Omental fat pad (tissue), 4 donors: Measurements from ENCODE around the gene C2orf49. TPM values are rescaled to one million over a fixed set of nuclear protein-coding genes. Genes with fewer than 3 reads are reported as not detected.

Experiments used
- ATAC-seq: fragments of 150-250 bp; one replicate; pipeline ENCODE4 v1.9.1; 2016; ENCODE audit warnings: mild to moderate bottlenecking, moderate library complexity; ENCODE audit not compliant: low FRiP score
- DNase-seq: peaks from one replicate; pipeline ENCODE4 v3.0.0-alpha.2; 2019; ENCODE audit warnings: low spot score
- total RNA-seq, 4 donors: library from RNA; depleted of rRNA; stranded (reverse); fragments of >200 nt; gene quantifications; one replicate each; pipeline ENCODE4 v1.1.0, GENCODE V29; 2016
- TF ChIP-seq, protein P1 (sequence below), 3 donors: fragments of 450-650 bp; IDR thresholded peaks; one replicate each; pipeline ENCODE4 v1.5.1; 2016 to 2017; ENCODE audit warnings: antibody characterized with exemption in 3 of 3, mild to moderate bottlenecking in 3 of 3, moderate library complexity in 2 of 3

Gene C2orf49
- total RNA-seq, result 10 to 100 TPM; 14.3 to 18.3 (median 15.9) TPM

DNA sequence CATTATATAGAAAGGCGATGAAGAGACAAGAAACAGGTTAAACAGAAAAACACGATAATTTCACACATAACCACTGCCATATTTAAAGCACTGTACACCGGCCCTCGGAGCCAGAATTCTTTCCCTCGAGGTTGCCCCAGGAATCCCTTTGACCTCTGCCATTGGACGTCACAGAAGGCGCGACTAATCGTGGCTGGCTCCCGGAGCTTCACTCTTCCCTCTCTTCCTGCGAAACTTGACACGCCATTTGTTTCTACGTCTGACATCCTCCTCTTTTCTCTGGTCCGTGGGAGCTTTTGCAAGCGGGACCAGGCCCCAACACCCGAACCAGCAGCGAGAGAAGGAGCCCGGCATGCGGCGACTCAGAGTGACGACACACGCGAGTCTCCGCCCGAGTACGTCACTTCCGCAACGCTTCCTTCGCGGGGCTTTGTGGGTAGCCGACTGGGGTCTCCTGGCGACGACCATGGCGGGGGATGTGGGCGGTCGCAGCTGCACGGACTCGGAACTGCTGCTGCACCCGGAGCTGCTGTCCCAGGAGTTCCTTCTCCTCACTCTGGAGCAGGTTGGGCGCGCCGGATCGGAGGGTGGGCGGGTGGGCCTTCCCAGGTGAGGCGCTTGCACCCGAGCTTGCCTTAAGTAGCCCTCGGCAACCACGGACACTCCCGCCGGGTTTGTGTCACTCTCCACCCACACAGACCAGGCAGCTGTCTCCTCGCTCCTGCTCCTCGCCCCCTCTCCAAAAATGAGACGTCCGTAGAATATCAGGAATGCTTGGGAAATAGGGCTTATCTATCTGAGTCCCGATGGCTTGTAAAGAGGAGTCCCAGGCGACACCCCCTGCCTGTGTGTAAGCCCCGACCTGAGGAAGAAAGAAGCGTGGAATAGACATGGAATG lies at the start of gene C2orf49:
Gene C2orf49, plus strand, starts transcription at position 419 of the 898 bp plus-strand sequence. Its CDS starts 48 bp downstream, at position 467.
- ATAC-seq, result peak; percentile 93
- DNase-seq, result peak; percentile 78

DNA sequence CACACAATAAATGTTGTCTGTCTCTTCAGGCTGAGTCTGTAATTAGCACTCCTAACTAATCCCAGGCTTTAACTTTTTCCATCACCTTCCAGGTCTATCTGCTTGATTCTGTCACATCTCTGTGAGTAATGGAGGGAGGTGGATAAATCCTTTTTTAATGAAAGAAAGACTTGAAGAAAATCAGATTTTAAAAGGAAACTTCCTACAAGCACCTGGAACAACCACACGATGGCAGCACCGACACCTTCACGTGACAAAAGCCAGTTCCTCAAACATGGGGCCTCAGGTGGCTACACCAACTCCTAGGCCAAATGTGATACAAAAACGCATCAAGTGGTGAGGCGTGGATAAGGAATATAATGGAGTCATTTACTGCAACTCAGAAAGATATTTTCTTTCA lies 49.6 kb upstream of the C2orf49 start:
- DNase-seq (no peak), ATAC-seq (no peak)
- TF ChIP-seq, protein P1, sequence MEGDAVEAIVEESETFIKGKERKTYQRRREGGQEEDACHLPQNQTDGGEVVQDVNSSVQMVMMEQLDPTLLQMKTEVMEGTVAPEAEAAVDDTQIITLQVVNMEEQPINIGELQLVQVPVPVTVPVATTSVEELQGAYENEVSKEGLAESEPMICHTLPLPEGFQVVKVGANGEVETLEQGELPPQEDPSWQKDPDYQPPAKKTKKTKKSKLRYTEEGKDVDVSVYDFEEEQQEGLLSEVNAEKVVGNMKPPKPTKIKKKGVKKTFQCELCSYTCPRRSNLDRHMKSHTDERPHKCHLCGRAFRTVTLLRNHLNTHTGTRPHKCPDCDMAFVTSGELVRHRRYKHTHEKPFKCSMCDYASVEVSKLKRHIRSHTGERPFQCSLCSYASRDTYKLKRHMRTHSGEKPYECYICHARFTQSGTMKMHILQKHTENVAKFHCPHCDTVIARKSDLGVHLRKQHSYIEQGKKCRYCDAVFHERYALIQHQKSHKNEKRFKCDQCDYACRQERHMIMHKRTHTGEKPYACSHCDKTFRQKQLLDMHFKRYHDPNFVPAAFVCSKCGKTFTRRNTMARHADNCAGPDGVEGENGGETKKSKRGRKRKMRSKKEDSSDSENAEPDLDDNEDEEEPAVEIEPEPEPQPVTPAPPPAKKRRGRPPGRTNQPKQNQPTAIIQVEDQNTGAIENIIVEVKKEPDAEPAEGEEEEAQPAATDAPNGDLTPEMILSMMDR (IDR thresholded peaks at IDR 0.05), result no peak

More for the DNA sequence above, at the start of gene C2orf49:
- TF ChIP-seq, protein P1 (IDR thresholded peaks at IDR 0.05), result no peak

DNA sequence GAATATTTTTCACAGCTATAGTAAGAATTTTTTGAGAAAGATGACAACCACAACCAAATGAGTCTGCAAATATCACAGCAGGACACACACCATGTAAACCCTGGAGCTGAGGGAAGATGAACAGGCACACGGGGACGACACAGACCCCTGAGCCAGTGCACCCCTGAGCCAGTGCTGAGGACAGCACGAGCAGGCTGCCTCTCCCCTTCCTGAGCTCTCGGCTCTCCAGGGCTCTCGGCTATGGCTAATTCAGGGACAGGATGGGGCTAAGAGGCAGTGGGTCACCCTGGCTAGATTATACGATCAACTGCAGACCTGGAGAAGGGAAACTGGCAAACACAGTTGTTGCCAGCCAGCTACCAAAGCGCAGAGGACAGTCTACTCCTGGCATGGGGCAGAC lies 49.2 kb upstream of the C2orf49 start:
- DNase-seq (no peak), ATAC-seq (no peak)
- TF ChIP-seq, protein P1 (IDR thresholded peaks at IDR 0.05), result no peak

DNA sequence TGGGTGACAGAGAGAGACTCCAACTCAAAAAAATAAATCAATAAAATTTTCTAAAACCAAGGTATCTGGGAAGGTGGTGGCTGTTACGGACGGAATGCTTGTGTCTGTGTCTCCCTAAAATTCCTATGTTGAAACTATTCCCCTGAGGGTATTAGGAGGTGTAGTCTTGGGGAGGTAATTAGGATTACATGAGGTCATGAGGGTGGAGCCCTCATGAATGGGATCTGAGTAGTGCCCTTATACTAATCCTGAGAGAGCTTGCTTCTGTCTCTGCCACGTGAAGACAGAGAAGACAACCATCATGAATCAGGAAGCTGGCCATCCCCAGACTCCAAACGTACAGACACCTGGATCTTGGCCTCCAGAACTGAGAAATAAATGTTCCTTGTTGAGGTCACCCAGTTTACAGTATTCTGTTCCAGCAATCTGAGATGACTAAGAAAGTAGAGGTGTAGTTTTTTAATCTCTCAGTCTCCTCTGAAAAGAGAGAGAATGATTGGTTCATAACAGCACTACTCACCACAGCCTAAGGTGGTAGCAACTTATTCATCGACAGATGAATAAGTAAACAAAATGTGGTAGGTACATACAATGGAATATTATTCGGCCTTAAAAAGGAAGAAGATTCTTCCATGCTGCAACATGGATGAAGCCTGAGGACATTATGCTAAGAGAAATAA lies 46.2 kb upstream of the C2orf49 start:
- TF ChIP-seq, protein P1 (IDR thresholded peaks at IDR 0.05), result no peak
- ATAC-seq (no peak), DNase-seq (no peak)

DNA sequence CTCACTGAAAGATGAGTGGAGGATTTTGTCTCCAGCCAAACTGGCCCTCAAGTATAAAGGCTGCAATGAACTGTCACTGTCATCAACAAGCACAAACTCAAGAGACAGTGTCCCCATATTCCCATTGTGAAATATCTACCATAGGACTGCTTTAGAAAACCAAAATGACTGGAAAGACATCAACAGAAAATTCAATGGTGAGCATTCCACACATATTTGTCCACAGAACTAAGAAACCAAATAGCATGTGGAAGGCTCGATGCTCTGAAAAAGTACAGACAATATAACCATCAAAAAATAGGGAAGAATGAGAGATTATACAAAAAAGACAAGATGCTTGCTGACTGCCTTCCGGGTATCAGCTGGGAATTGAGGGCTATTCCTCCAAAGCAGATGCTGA lies 45.4 kb upstream of the C2orf49 start:
- DNase-seq, result no peak
- TF ChIP-seq, protein P1 (IDR thresholded peaks at IDR 0.05), result no peak

DNA sequence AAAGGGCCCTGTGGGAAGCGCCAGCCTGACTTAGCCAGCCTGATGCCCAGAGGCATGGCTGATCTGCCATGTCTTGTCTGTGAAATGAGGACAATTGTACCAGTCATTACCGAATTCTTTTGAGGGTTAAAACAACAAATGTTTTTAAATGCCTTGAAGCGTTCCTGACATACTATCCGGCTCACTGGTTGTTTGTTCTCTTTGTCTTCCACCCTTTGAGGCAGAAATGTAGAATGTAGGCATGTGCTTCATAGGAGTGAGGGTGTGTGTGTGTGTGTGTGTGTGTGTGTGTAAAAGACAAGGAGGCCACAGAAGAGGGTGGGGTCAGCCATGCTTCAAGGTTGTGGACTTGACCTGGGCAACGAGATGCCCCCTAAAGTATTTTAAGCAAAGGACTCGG lies 43.3 kb upstream of the C2orf49 start:
- no peak for ATAC-seq
- no peak for DNase-seq
- TF ChIP-seq, protein P1 (IDR thresholded peaks at IDR 0.05), result no peak

More for the DNA sequence above, 45.4 kb upstream of the C2orf49 start:
- no peak for ATAC-seq
